PC-9 (cell line): Measurements from ENCODE around the gene RBFOX1. TPM values are rescaled to one million over a fixed set of nuclear protein-coding genes. Genes with fewer than 3 reads are reported as not detected.

Experiments
- BruUV-seq: library from RNA; stranded (reverse); fragments of 400-500 nt; replicated peaks from 2 replicates; lab custom pipeline; 2021; lab: Mats Ljungman, UMichigan
- CTCF ChIA-PET: fragments of 300-600 bp; sonication (Branson Sonifier 250); formaldehyde crosslinking; loops from one replicate; lab custom pipeline; 2022; ENCODE audit warnings: antibody characterized with exemption; lab: Charles Lee
- POLR2A ChIA-PET: fragments of 300-600 bp; sonication (Branson Sonifier 250); formaldehyde crosslinking; loops from one replicate; lab custom pipeline; 2022; ENCODE audit warnings: antibody characterized with exemption; ENCODE audit not compliant: unreplicated experiment; lab: Charles Lee
- DNase-seq, 2 experiments: peaks; one replicate each; pipeline versions ENCODE4 v3.0.0 to v3.0.0-alpha.2; 2015 to 2022; ENCODE audit warnings: mixed read lengths in 1 of 2
- H2AFZ ChIP-seq: fragments of 200-600 bp; sonication (generic); 2 replicates; pipeline ENCODE4 v1.8.1; 2017; ENCODE audit warnings: antibody characterized with exemption
- H3F3A ChIP-seq: fragments of 200-600 bp; sonication (generic); 2 replicates; pipeline ENCODE4 v1.8.1; 2017; ENCODE audit warnings: antibody characterized with exemption, mild to moderate bottlenecking, low read depth; ENCODE audit not compliant: insufficient read depth
- H3K27ac ChIP-seq: fragments of 200-600 bp; sonication (generic); 2 replicates; pipeline ENCODE4 v1.6.1; 2016; ENCODE audit warnings: mixed run types
- H3K27me3 ChIP-seq: fragments of 200-600 bp; sonication (generic); 2 replicates; pipeline ENCODE4 v1.6.1; 2016; ENCODE audit warnings: low read depth, mixed run types; ENCODE audit not compliant: insufficient read depth
- H3K36me3 ChIP-seq: fragments of 200-600 bp; sonication (generic); 2 replicates; pipeline ENCODE4 v1.6.1; 2016; ENCODE audit warnings: low read depth, mixed run types
- H3K4me1 ChIP-seq: fragments of 200-600 bp; sonication (generic); replicated peaks from 2 replicates; pipeline ENCODE4 v1.6.1; 2016; ENCODE audit warnings: mixed run types; ENCODE audit not compliant: insufficient read depth
- H3K4me2 ChIP-seq: fragments of 200-600 bp; sonication (generic); 2 replicates; pipeline ENCODE4 v1.6.1; 2017; ENCODE audit warnings: mixed run types
- H3K4me3 ChIP-seq: fragments of 200-600 bp; sonication (generic); 2 replicates; pipeline ENCODE4 v1.6.1; 2016; ENCODE audit warnings: mixed run types
- H3K79me2 ChIP-seq: fragments of 200-600 bp; sonication (generic); 2 replicates; pipeline ENCODE4 v1.6.1; 2017; ENCODE audit warnings: low read depth, mixed run types
- H3K9me2 ChIP-seq: fragments of 200-600 bp; sonication (generic); 2 replicates; pipeline ENCODE4 v1.8.1; 2017; ENCODE audit warnings: mild to moderate bottlenecking; ENCODE audit not compliant: insufficient read depth
- H3K9me3 ChIP-seq: fragments of 200-600 bp; sonication (generic); 2 replicates; pipeline ENCODE4 v1.8.1; 2016; ENCODE audit warnings: low read depth; ENCODE audit not compliant: insufficient read depth
- H4K20me1 ChIP-seq: fragments of 200-600 bp; sonication (generic); 2 replicates; pipeline ENCODE4 v1.8.1; 2017; ENCODE audit not compliant: insufficient read depth
- EZH2 ChIP-seq: fragments of 200-600 bp; sonication (generic); IDR thresholded peaks from 2 replicates; pipeline ENCODE4 v1.8.0; 2017; ENCODE audit warnings: antibody characterized with exemption, low read depth
- intact Hi-C: fragments of 100-400 bp; cut with micrococcal nuclease; formaldehyde crosslinking; loops from one replicate; pipeline ENCODE4 v1.10.0; 2022; ENCODE audit not compliant: unreplicated experiment
- total RNA-seq: library from RNA; stranded (reverse); gene quantifications from 2 replicates; pipeline ENCODE4 v1.2.3, GENCODE V29; 2021
- TF ChIP-seq, protein P1 (sequence below): fragments of 200-600 bp; sonication (generic); conservative IDR thresholded peaks from 2 replicates; pipeline ENCODE4 v1.6.1; 2017; ENCODE audit warnings: mixed run types, antibody characterized with exemption, mild to moderate bottlenecking, moderate library complexity

The RBFOX1 gene
- total RNA-seq, 1 experiment from 2014 or later = not detected

DNA sequence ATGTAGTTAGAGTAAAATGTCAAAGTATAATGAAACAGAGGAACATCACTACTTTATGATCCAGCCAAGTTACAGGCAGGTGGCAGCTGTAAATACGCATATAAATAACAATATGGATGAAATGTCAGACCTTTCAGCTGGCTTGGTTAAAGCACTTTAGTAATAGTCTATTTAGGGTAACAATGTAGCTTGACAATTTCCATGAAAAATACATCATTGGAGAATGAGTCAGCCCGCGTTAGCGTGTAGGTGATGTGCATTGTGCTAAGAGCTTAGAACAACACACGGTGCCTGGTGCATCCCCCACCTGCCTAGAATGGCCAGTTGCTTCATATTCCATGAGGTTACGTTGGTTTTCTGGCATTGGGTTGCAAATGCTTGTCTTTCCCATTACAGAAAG, 119.4 kb downstream of the RBFOX1 start:
- DNase-seq = no peak
- H3K9me2 ChIP-seq = no peaks in the 10 kb centered on the region
- no peaks in the 10 kb centered on the region for H3K4me1 ChIP-seq
- H3K79me2 ChIP-seq = no peaks in the 10 kb centered on the region
- BruUV-seq = no TSS peak
- ChIA-PET POLR2A (no interaction called here), CTCF (no interaction called here)
- H3K36me3 ChIP-seq = no peaks in the 10 kb centered on the region
- H3K4me2 ChIP-seq = no peak overlapping the region
- no peak overlapping the region for H2AFZ ChIP-seq
- peaks cover 16% of the 10 kb centered on the region for H3K27me3 ChIP-seq
- H4K20me1 ChIP-seq = no peaks in the 10 kb centered on the region
- no peaks in the 10 kb centered on the region for H3F3A ChIP-seq
- no peak overlapping the region for H3K4me3 ChIP-seq
- H3K9me3 ChIP-seq = no peaks in the 10 kb centered on the region
- H3K27ac ChIP-seq = no peak overlapping the region
- intact Hi-C loops = no loop called here
- TF ChIP-seq EZH2 = no peak
- TF ChIP-seq, protein P1, sequence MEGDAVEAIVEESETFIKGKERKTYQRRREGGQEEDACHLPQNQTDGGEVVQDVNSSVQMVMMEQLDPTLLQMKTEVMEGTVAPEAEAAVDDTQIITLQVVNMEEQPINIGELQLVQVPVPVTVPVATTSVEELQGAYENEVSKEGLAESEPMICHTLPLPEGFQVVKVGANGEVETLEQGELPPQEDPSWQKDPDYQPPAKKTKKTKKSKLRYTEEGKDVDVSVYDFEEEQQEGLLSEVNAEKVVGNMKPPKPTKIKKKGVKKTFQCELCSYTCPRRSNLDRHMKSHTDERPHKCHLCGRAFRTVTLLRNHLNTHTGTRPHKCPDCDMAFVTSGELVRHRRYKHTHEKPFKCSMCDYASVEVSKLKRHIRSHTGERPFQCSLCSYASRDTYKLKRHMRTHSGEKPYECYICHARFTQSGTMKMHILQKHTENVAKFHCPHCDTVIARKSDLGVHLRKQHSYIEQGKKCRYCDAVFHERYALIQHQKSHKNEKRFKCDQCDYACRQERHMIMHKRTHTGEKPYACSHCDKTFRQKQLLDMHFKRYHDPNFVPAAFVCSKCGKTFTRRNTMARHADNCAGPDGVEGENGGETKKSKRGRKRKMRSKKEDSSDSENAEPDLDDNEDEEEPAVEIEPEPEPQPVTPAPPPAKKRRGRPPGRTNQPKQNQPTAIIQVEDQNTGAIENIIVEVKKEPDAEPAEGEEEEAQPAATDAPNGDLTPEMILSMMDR = no peak

DNA sequence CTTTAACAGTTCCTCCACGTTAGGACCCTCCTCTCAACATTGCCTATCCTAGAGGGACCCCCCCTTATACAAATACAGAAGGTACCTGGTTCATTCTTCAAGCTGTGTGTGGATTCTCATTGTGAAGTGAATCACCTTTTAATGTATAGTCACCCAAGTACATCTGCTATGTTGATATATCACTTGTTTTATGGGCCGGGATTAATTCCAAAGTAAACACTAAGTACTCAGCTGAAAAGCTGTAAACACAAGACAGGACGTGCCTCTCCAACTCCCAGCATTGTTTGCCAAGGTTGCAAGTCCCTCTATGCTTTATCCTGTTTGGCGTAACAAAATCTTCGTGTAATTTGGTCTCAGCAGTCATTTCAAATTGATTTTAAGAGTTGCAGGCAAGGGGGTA, 123.6 kb downstream of the RBFOX1 start:
- no TSS peak for BruUV-seq
- no peaks in the 10 kb centered on the region for H3K4me1 ChIP-seq
- no peaks in the 10 kb centered on the region for H3K79me2 ChIP-seq
- DNase-seq = no peak
- no peaks in the 10 kb centered on the region for H4K20me1 ChIP-seq
- POLR2A ChIA-PET = no interaction called here
- no peak overlapping the region for H2AFZ ChIP-seq
- H3K27ac ChIP-seq = no peak overlapping the region
- H3K4me2 ChIP-seq = no peak overlapping the region
- no peaks in the 10 kb centered on the region for H3K36me3 ChIP-seq
- no peaks in the 10 kb centered on the region for H3K9me2 ChIP-seq
- no peaks in the 10 kb centered on the region for H3K9me3 ChIP-seq
- TF ChIP-seq, protein P1 = no peak
- TF ChIP-seq EZH2 = no peak
- 0 out of 2 replicates have a peak, but pooled peaks cover under 1% of the 10 kb centered on the region for H3K27me3 ChIP-seq
- H3F3A ChIP-seq = no peaks in the 10 kb centered on the region
- intact Hi-C loops = no loop called here
- CTCF ChIA-PET = no interaction called here
- no peak overlapping the region for H3K4me3 ChIP-seq

DNA sequence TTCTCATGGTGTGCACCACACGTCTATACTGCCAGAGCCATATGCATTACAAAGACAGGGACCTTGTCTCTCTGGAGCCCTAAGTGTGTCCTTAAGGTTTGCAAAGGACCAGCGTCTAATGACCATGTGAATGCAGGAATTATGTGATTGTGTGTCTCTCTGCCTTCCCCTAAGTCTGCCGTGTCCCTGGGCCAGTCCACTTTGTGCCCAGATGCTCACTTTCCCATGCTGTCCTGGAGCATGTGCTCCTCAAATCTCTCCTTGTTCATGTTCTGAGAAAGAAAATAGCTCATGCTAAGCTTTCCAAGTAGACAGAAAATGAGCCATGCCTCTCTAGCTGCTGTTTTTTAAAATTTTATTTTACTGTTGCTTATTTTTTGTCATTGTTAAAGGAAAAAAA, 125.5 kb downstream of the RBFOX1 start:
- no peaks in the 10 kb centered on the region for H3K36me3 ChIP-seq
- ChIA-PET CTCF (no interaction called here), POLR2A (no interaction called here)
- H3F3A ChIP-seq = no peaks in the 10 kb centered on the region
- no peak for DNase-seq
- H2AFZ ChIP-seq = no peak overlapping the region
- intact Hi-C loops = no loop called here
- H3K9me2 ChIP-seq = no peaks in the 10 kb centered on the region
- H4K20me1 ChIP-seq = 0 out of 2 replicates have a peak, but pooled peaks cover 2% of the 10 kb centered on the region
- TF ChIP-seq, protein P1 = no peak
- no TSS peak for BruUV-seq
- no peak overlapping the region for H3K27ac ChIP-seq
- no peaks in the 10 kb centered on the region for H3K27me3 ChIP-seq
- H3K9me3 ChIP-seq = no peaks in the 10 kb centered on the region
- no peaks in the 10 kb centered on the region for H3K4me1 ChIP-seq
- H3K4me2 ChIP-seq = no peak overlapping the region
- no peak overlapping the region for H3K4me3 ChIP-seq
- H3K79me2 ChIP-seq = no peaks in the 10 kb centered on the region
